ENCODE data around the gene IPO4. TPM values are rescaled to one million over a fixed set of nuclear protein-coding genes. Genes with fewer than 3 reads are reported as not detected.
"Not testable (repeated sequence)": the region's sequence is repeated elsewhere in the genome, so short reads cannot be mapped to it uniquely, and the experiment has no call there.

The IPO4 gene
- total and polyA plus RNA-seq, 2 of the 4 experiments (the other 2 are of a cell fraction) = 37.6 to 39.4 TPM

DNA sequence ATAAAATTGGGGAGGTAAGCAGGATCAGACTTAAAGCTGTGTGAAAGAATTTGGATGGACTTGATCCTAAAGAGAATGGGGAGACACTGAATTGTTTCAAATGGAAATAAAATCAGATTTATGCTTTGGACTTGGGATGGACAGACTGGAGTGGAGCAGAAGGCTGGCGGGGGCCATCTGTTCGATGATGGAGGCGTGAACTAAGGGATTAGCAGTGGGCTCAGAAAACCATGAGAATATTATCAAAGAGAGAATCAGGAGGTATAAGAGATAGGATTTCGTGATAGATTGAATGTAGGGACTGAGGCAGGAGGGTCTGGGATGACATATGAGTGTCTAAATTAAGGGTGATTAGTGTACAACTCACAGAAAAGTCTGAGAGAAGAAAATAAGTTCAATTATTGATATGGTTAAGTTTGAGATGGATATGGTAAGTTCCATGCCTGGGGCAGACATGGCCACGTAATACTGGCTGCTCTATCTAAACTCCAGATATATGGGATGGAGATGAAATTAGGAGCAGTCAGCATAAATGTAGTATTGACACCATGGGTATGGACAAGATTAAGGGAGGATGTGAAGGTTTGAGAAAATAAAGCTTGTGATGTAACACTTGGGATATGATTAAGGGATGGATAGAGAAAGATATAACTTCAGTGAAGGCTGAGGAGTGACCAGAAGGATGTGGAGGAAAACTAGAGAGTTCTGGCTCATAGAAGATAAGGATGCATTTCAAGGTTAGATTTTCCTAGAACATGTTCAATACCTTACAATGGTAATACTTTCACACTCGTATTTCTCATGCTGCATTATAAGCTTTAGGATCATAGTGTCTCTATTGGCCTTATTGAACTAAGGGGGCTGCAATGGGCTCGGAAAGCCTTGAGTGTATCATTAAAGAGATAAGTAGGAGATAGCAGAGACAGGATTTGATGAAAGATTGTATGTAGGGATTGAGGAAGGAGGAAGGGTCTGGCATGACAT is 15.8 kb upstream of the IPO4 start:
- H3K9me3 ChIP-seq (ENCODE audit: control insufficient read depth, insufficient read depth, low read length) = no peaks in the 10 kb centered on the region
- dilution Hi-C loops (cut with HindIII; ENCODE audit: low sequenced_read_pairs, unreplicated experiment) (no loop called here), in situ Hi-C loops (cut with MboI; ENCODE audit: low sequenced_read_pairs) (no loop called here), intact Hi-C loops (cut with micrococcal nuclease) (no loop called here)
- ATAC-seq (ENCODE audit: low read depth) = no peak
- no peaks in the 10 kb centered on the region for H3K27me3 ChIP-seq (ENCODE audit: control insufficient read depth, insufficient read depth, low read length)
- WGBS, 2 experiments (ENCODE audit: extremely low coverage in 2 of 2, insufficient read length in 1 of 2) = 98 to 100% methylated on average over 1 to 5 of the region's 7 CpGs
- H3K18ac ChIP-seq (ENCODE audit: low read depth, low read length) = no peak overlapping the region
- CTCF ChIA-PET = no interaction called here
- H2AK5ac ChIP-seq (ENCODE audit: low read depth, low read length) = no peak overlapping the region
- no peak overlapping the region for H3K14ac ChIP-seq (replicated peaks; ENCODE audit: low read depth, low read length)
- no peak overlapping the region for H3K4me2 ChIP-seq (ENCODE audit: low read depth, low read length)
- H3K56ac ChIP-seq (ENCODE audit: extremely low read depth, insufficient read depth, low read length) = no peak overlapping the region
- no peak overlapping the region for H3K27ac ChIP-seq (ENCODE audit: insufficient read depth, low read length)
- H2BK120ac ChIP-seq (ENCODE audit: low read depth, low read length) = no peak overlapping the region
- no peak overlapping the region for H2BK20ac ChIP-seq (ENCODE audit: low read depth, low read length)
- no peak for DNase-seq
- no peak overlapping the region for H2AFZ ChIP-seq (replicated peaks; ENCODE audit: low read length, poor library complexity)
- no peak overlapping the region for H2AK9ac ChIP-seq (replicated peaks; ENCODE audit: low read depth, low read length, poor library complexity)
- peaks cover 3% of the 10 kb centered on the region; the same call in 1 of the 2 replicates for H3K9me1 ChIP-seq (ENCODE audit: insufficient read depth, low read length)
- H3K4ac ChIP-seq (ENCODE audit: low read depth, low read length) = no peak overlapping the region
- no peaks in the 10 kb centered on the region for H3K4me1 ChIP-seq (ENCODE audit: control insufficient read depth, insufficient read depth, low read length)
- no peak overlapping the region for H4K5ac ChIP-seq (ENCODE audit: low read depth, low read length)
- no peak overlapping the region; the same call in 2 of the 3 replicates for H2BK15ac ChIP-seq (ENCODE audit: low read depth, low read length)
- no TSS peak for BruUV-seq (replicated peaks)
- H3K4me3 ChIP-seq (ENCODE audit: insufficient read depth, low read depth, low read length) = no peak overlapping the region
- no peaks in the 10 kb centered on the region; the same call in 1 of the 2 replicates for H4K20me1 ChIP-seq (ENCODE audit: insufficient read depth, low read length)
- no peak overlapping the region for H2BK5ac ChIP-seq (ENCODE audit: low read depth, low read length, poor library complexity, severe bottlenecking)
- H4K91ac ChIP-seq (ENCODE audit: insufficient read depth, low read depth, low read length) = no peak overlapping the region
- no peak overlapping the region for H3K23ac ChIP-seq (ENCODE audit: low read depth, low read length)
- H4K8ac ChIP-seq (ENCODE audit: low read depth in 2 of 2, low read length in 2 of 2) = no peak overlapping the region
- TF ChIP-seq, protein P1, sequence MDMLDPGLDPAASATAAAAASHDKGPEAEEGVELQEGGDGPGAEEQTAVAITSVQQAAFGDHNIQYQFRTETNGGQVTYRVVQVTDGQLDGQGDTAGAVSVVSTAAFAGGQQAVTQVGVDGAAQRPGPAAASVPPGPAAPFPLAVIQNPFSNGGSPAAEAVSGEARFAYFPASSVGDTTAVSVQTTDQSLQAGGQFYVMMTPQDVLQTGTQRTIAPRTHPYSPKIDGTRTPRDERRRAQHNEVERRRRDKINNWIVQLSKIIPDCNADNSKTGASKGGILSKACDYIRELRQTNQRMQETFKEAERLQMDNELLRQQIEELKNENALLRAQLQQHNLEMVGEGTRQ (IDR thresholded peaks at IDR 0.05; ENCODE audit: low read depth, low read length) = no peak
- no peak for TF ChIP-seq MAZ (IDR thresholded peaks at IDR 0.05; ENCODE audit: borderline replicate concordance, low read depth, low read length)
- peak; percentile 54 for TF ChIP-seq MAFK (IDR thresholded peaks at IDR 0.05; ENCODE audit: low read depth, low read length)
- peaks cover 41% of the 10 kb centered on the region for H3K36me3 ChIP-seq (ENCODE audit: control insufficient read depth, insufficient read depth, low read length)
- peaks cover 4 to 32% of the 10 kb centered on the region in 2 experiments for H3K79me1 ChIP-seq (ENCODE audit: low read depth in 1 of 2, low read length in 2 of 2)
- H3K9ac ChIP-seq (ENCODE audit: low read depth, low read length) = no peak overlapping the region
- POLR2A ChIA-PET (ENCODE audit: unreplicated experiment) = interaction anchor here (0.6 kb wide), 1 partner anchor 10 kb away, joined by 3 read pairs; no protein-coding TSS in a partner anchor

DNA sequence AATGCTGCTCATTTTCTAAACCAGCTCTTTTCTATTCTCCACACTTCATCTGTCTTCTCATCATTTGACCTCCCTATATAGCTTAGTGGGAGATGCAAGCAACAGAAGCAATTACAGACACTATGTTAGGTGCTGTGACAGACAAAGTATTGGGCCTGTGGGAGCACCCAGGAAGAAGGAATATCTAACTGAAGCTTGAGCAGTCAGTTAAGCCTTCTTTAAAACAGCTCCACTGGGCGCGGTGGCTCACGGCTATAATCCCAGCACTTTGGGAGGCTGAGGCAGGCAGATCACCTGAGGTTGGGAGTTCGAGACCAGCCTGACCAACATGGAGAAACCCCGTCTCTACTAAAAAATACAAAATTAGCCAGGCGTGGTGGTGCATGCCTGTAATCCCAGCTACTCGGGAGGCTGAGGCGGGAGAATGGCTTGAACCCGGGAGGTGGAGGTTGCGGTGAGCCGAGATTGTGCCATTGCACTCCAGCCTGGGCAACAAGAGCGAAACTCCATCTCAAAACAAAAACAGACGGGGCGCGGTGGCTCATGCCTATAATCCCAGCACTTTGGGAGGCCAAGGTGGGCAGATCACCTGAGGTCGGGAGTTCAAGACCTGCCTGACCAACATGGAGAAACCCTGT is 14.8 kb upstream of the IPO4 start:
- H2BK120ac ChIP-seq (ENCODE audit: low read depth, low read length); H3K23ac ChIP-seq (ENCODE audit: low read depth, low read length); H4K8ac ChIP-seq (ENCODE audit: low read depth in 2 of 2, low read length in 2 of 2); H3K27me3 ChIP-seq (ENCODE audit: control insufficient read depth, insufficient read depth, low read length); H3K4me2 ChIP-seq (ENCODE audit: low read depth, low read length); dilution Hi-C loops (cut with HindIII; ENCODE audit: low sequenced_read_pairs, unreplicated experiment); H4K91ac ChIP-seq (ENCODE audit: insufficient read depth, low read depth, low read length); H3K18ac ChIP-seq (ENCODE audit: low read depth, low read length); H4K20me1 ChIP-seq (ENCODE audit: insufficient read depth, low read length); H2AFZ ChIP-seq (replicated peaks; ENCODE audit: low read length, poor library complexity); H3K27ac ChIP-seq (ENCODE audit: insufficient read depth, low read length); BruUV-seq (replicated peaks); H2BK15ac ChIP-seq (ENCODE audit: low read depth, low read length); H3K9me1 ChIP-seq (ENCODE audit: insufficient read depth, low read length); in situ Hi-C loops (cut with MboI; ENCODE audit: low sequenced_read_pairs); H2AK9ac ChIP-seq (replicated peaks; ENCODE audit: low read depth, low read length, poor library complexity); H3K56ac ChIP-seq (ENCODE audit: extremely low read depth, insufficient read depth, low read length); H3K4me3 ChIP-seq (ENCODE audit: insufficient read depth, low read depth, low read length); intact Hi-C loops (cut with micrococcal nuclease); H3K4ac ChIP-seq (ENCODE audit: low read depth, low read length); H3K14ac ChIP-seq (replicated peaks; ENCODE audit: low read depth, low read length); H2AK5ac ChIP-seq (ENCODE audit: low read depth, low read length); H3K9me3 ChIP-seq (ENCODE audit: control insufficient read depth, insufficient read depth, low read length); POLR2A ChIA-PET (ENCODE audit: unreplicated experiment); H4K5ac ChIP-seq (ENCODE audit: low read depth, low read length); ATAC-seq (ENCODE audit: low read depth); H3K9ac ChIP-seq (ENCODE audit: low read depth, low read length); H2BK20ac ChIP-seq (ENCODE audit: low read depth, low read length); DNase-seq; H2BK5ac ChIP-seq (ENCODE audit: low read depth, low read length, poor library complexity, severe bottlenecking); H3K4me1 ChIP-seq (ENCODE audit: control insufficient read depth, insufficient read depth, low read length): not testable (repeated sequence)
- CTCF ChIA-PET = interaction anchor here (0.6 kb wide), 1 partner anchor 105 kb away, joined by 6 read pairs; no protein-coding TSS in a partner anchor
- peaks cover 10 to 36% of the 10 kb centered on the region in 2 experiments for H3K79me1 ChIP-seq (ENCODE audit: low read depth in 1 of 2, low read length in 2 of 2)
- no CpG with 5 or more reads among the region's 16 CpGs for WGBS, 2 experiments (ENCODE audit: extremely low coverage in 2 of 2, insufficient read length in 1 of 2)
- H3K36me3 ChIP-seq (ENCODE audit: control insufficient read depth, insufficient read depth, low read length) = peaks cover 37% of the 10 kb centered on the region
